ENCODE results near the gene NUP98.

Gene NUP98

DNA sequence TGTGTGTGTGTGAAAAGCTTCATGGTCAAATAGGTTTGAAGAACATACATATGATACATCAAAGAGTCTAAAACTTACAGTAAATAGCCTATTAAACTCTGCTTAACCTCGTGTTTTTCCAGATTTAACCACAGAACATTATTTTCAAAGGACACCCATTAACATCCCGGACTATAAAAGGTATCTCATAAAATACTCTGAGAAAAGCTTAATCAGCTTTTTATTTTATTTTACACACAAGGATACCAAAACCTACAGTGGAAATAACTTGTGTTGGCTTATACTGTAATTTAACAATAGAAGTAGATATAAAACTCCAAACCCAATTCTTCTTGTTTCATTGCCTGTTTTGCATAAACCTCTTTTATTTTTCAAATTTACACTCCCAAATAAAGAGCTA, 76.4 kb downstream of the NUP98 start:
- CTCF ChIA-PET: interaction anchor here (0.7 kb wide), 1 partner anchor 24 kb away, joined by 6 read pairs; no protein-coding TSS in a partner anchor
- no peak for DNase-seq (ENCODE audit: low spot score)
- POLR2A ChIA-PET (ENCODE audit: low non-redundant PET): no interaction called here
- no peak overlapping the region for H3K27ac ChIP-seq
- no peak for TF ChIP-seq CTCF (conservative IDR thresholded peaks at IDR 0.05; ENCODE audit: low read depth)

DNA sequence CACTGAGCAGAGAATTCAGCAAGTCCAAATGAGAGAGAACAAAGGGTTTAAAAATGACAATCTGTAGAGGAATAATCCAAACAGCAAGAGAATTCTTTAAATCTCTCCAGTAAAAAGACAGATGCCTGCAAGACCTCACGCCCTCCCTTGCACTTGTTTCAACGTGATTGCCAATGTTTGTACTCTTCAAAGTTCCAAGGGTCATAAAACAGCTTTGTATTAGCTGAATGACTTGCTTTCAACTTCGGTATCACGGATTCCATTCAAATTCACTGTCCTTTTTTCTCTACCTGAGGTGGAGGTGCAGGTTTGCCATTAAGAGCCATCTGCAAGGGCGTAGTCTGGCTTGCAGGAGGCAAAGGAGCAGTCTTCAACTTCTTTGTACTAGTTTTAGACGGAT, 85.1 kb downstream of the NUP98 start:
- TF ChIP-seq CTCF (conservative IDR thresholded peaks at IDR 0.05; ENCODE audit: low read depth): no peak
- POLR2A ChIA-PET (ENCODE audit: low non-redundant PET): no interaction called here
- CTCF ChIA-PET: no interaction called here
- DNase-seq (ENCODE audit: low spot score): no peak
- H3K27ac ChIP-seq: no peak overlapping the region

GRCh38 chr11:3710485-3711259, 86.7 kb downstream of the NUP98 start:
- DNase-seq (ENCODE audit: low spot score): no peak
- no peak for TF ChIP-seq CTCF (conservative IDR thresholded peaks at IDR 0.05; ENCODE audit: low read depth)
- no peak overlapping the region for H3K27ac ChIP-seq
- CTCF ChIA-PET: interaction anchor here (0.6 kb wide), 1 partner anchor 645 kb away, joined by 3 read pairs; no protein-coding TSS in a partner anchor
- POLR2A ChIA-PET (ENCODE audit: low non-redundant PET): no interaction called here

DNA sequence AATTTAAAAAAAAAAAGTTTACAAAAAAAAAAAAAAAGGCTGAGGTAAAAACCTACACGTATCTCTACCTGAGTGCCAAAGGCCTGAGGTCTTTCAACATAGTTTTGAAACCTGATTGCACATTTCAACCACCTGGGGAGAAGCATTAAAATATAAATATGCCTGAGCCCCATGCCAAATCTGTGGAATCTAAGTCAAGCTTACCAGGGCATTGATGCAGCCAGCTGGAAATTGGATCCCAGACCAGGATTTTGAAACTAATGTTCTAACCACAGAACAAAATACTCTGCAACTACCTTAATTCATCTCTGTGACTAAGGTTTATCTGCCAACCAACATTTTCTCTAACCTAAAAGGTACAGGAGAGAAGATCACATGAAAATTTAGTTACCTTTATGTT, 87.4 kb downstream of the NUP98 start:
- no peak for TF ChIP-seq CTCF (conservative IDR thresholded peaks at IDR 0.05; ENCODE audit: low read depth)
- no peak for DNase-seq (ENCODE audit: low spot score)
- no peak overlapping the region for H3K27ac ChIP-seq
- ChIA-PET CTCF (interaction anchor here (0.7 kb wide), 1 partner anchor 101 kb away, joined by 4 read pairs; no protein-coding TSS in a partner anchor), POLR2A (ENCODE audit: low non-redundant PET) (no interaction called here)

- no peak for DNase-seq (ENCODE audit: low spot score)
- POLR2A ChIA-PET (ENCODE audit: low non-redundant PET): no interaction called here
- TF ChIP-seq CTCF (conservative IDR thresholded peaks at IDR 0.05; ENCODE audit: low read depth): no peak
- CTCF ChIA-PET: no interaction called here
- no peak overlapping the region for H3K27ac ChIP-seq
Measured at GRCh38 chr11:3707176-3707575, 90.2 kb downstream of the NUP98 start.

DNA sequence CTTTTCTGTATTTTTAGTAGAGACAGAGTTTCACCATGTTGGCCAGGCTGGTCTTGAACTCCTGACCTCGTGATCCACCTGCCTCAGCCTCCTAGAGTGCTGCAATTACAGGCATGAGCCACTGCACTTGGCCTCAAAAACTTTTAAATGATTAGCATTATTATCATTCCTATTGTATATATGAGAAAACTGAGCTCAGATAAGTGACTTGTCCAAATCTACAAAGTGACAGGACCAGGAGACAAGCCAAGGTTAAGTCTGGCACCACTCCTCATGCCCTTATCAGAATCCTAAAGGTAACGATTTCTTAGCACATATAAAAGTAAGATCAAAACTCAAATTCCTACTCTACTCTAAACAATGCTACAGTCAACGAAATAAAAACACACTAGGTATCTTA, 94.0 kb downstream of the NUP98 start:
- POLR2A ChIA-PET (ENCODE audit: low non-redundant PET): no interaction called here
- CTCF ChIA-PET: interaction anchor here (0.7 kb wide), 1 partner anchor 22 kb away, joined by 3 read pairs; no protein-coding TSS in a partner anchor
- no peak overlapping the region for H3K27ac ChIP-seq
- TF ChIP-seq CTCF (conservative IDR thresholded peaks at IDR 0.05; ENCODE audit: low read depth): no peak
- DNase-seq (ENCODE audit: low spot score): no peak
